Suprapubic skin (tissue), 4 donors: ENCODE data around the gene DCAF7. TPM values are rescaled to one million over a fixed set of nuclear protein-coding genes. Genes with fewer than 3 reads are reported as not detected.

ENCODE experiments used
- DNase-seq, 2 donors: peaks; one replicate each; pipeline ENCODE4 v3.0.0-alpha.2; 2019; ENCODE audit warnings: low spot score in 2 of 2
- H3K27ac ChIP-seq: fragments of 200-600 bp; sonication (generic); one replicate; pipeline ENCODE4 v1.5.1; 2019
- H3K27me3 ChIP-seq: fragments of 200-600 bp; sonication (generic); one replicate; pipeline ENCODE4 v1.5.1; 2019
- H3K36me3 ChIP-seq: fragments of 200-600 bp; sonication (generic); one replicate; pipeline ENCODE4 v1.5.1; 2019
- H3K4me1 ChIP-seq: fragments of 200-600 bp; sonication (generic); one replicate; pipeline ENCODE4 v1.5.1; 2019
- H3K4me3 ChIP-seq: fragments of 200-600 bp; sonication (generic); one replicate; pipeline ENCODE4 v1.5.1; 2019; ENCODE audit warnings: mild to moderate bottlenecking
- H3K9me3 ChIP-seq: fragments of 200-600 bp; sonication (generic); one replicate; pipeline ENCODE4 v1.5.1; 2019
- EP300 ChIP-seq: sonication (generic); formaldehyde crosslinking; IDR thresholded peaks from one replicate; pipeline ENCODE4 v1.6.1; 2017; ENCODE audit warnings: antibody characterized with exemption
- POLR2A ChIP-seq, 2 donors: fragments of 450-650 bp; IDR thresholded peaks; one replicate each; pipeline ENCODE4 v1.6.1; 2017; ENCODE audit warnings: antibody characterized with exemption in 2 of 2, mild to moderate bottlenecking in 2 of 2, moderate library complexity in 2 of 2
- POLR2AphosphoS5 ChIP-seq, 3 donors: sonication (generic); formaldehyde crosslinking; IDR thresholded peaks; one replicate each; pipeline ENCODE4 v1.6.1; 2017; ENCODE audit warnings: antibody characterized with exemption in 3 of 3
- WGBS: methylation state at CpG from one replicate; pipeline ENCODE4 v1.1.5; 2018; 5-methylcytosine and 5-hydroxymethylcytosine counted together
- total RNA-seq, 4 donors: library from RNA; depleted of rRNA; stranded (reverse); fragments of >200 nt; gene quantifications; one replicate each; pipeline ENCODE4 v1.1.0, GENCODE V29; 2016
- TF ChIP-seq, protein P1 (sequence below), 2 donors: fragments of 200-600 bp in 1 of 2; fragments of 450-650 bp in 1 of 2; sonication (generic) in 1 of 2; IDR thresholded peaks; one replicate each; pipeline ENCODE4 v1.5.1; 2016 to 2019; ENCODE audit warnings: antibody characterized with exemption in 2 of 2, mild to moderate bottlenecking in 1 of 2, moderate library complexity in 1 of 2

Gene DCAF7
- total RNA-seq, 4 donors from 2014 or later = 22.4 to 30.9 (median 27.4) TPM

DNA sequence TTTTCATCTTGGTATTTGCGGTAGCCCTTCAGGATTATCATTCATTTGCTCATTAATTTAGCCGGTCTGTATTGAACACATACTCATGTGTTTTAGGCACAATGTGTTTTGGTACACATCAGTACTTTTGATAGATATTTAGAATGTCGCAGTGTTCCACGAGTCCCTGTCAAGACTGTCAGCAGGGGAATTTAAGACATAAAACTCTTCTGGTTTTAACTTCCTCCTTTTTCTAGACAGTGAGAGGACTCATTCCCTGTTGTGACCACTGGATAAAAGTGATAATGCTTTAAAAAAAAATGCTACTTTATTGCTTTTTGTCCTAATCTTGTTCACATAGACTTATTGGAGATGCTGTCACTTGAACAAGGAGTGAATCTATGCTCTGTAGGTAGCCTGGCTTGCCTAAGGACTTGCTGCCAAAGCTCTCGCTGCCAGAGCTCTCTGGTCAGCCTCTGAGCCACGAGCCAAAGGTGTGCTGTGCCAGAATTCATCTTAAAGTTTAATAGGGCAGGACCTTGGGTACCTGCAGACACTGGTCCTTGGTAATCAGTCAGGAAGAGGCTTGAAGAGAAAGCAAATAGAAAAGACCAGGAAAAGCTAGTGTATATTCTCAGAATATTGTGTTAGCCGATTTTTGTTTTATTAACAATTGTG lies 5.4 kb downstream of the DCAF7 start:
- peaks cover 33% of the 10 kb centered on the region for H3K4me1 ChIP-seq
- no peaks in the 10 kb centered on the region for H3K36me3 ChIP-seq
- TF ChIP-seq POLR2AphosphoS5 (IDR thresholded peaks at IDR 0.05) (no peak), POLR2A (IDR thresholded peaks at IDR 0.05) (no peak), EP300 (no peak)
- TF ChIP-seq, protein P1, sequence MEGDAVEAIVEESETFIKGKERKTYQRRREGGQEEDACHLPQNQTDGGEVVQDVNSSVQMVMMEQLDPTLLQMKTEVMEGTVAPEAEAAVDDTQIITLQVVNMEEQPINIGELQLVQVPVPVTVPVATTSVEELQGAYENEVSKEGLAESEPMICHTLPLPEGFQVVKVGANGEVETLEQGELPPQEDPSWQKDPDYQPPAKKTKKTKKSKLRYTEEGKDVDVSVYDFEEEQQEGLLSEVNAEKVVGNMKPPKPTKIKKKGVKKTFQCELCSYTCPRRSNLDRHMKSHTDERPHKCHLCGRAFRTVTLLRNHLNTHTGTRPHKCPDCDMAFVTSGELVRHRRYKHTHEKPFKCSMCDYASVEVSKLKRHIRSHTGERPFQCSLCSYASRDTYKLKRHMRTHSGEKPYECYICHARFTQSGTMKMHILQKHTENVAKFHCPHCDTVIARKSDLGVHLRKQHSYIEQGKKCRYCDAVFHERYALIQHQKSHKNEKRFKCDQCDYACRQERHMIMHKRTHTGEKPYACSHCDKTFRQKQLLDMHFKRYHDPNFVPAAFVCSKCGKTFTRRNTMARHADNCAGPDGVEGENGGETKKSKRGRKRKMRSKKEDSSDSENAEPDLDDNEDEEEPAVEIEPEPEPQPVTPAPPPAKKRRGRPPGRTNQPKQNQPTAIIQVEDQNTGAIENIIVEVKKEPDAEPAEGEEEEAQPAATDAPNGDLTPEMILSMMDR (IDR thresholded peaks at IDR 0.05) = no peak
- H3K27ac ChIP-seq = no peak overlapping the region
- no peak overlapping the region for H3K4me3 ChIP-seq
- H3K27me3 ChIP-seq = no peaks in the 10 kb centered on the region
- 77% methylated on average over 7 of the region's 7 CpGs for WGBS
- no peak for DNase-seq
- H3K9me3 ChIP-seq = no peaks in the 10 kb centered on the region

DNA sequence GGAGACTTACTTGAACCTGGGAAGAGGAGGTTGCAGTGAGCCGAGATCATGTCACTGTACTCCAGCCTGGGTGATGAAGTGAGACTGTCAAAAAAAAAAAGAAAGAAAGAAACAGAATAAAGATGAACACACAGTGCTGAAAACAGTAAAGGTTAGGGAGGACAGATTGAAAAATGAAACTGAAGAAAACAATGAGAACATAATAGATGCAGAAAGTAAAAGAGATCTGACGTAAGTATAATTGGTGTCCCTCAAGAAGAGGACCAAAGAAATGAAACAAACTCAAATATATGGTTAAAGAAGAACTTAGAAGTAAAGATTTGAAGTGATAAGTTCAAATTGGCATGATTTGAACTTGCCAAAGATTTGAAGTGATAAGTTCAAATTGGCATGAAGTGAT lies 7.1 kb downstream of the DCAF7 start:
- no peak overlapping the region for H3K4me3 ChIP-seq
- peaks cover 26% of the 10 kb centered on the region for H3K4me1 ChIP-seq
- 95% methylated on average over 2 of the region's 2 CpGs for WGBS
- H3K27me3 ChIP-seq = no peaks in the 10 kb centered on the region
- no peak for DNase-seq
- H3K27ac ChIP-seq = no peak overlapping the region
- no peak for TF ChIP-seq POLR2A (IDR thresholded peaks at IDR 0.05)
- TF ChIP-seq POLR2AphosphoS5 (IDR thresholded peaks at IDR 0.05) = no peak
- TF ChIP-seq, protein P1 (IDR thresholded peaks at IDR 0.05) = no peak
- TF ChIP-seq EP300 = no peak
- no peaks in the 10 kb centered on the region for H3K36me3 ChIP-seq
- no peaks in the 10 kb centered on the region for H3K9me3 ChIP-seq

DNA sequence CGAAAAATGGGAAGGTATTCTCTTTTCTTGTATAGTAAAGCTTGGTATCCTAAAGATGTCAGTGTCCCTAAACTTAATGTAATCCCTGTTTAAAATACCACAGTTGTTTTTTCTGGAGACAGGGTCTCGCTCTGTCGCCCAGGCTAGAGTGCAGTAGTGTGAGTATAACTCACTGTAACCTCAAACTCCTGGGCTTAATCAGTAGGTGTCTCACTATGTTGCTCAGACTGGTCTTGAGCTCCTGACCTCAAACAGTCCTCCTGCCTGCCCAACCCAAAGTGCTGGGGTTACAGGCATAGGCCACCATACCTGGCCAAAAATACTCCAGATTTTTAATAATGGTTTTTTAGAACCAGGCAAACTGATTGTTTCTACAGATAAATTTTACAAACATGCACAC lies 8.2 kb downstream of the DCAF7 start:
- H3K9me3 ChIP-seq = no peaks in the 10 kb centered on the region
- no peak for TF ChIP-seq POLR2AphosphoS5 (IDR thresholded peaks at IDR 0.05)
- no peak for TF ChIP-seq POLR2A (IDR thresholded peaks at IDR 0.05)
- TF ChIP-seq, protein P1 (IDR thresholded peaks at IDR 0.05) = no peak
- no peak for TF ChIP-seq EP300
- H3K4me3 ChIP-seq = no peak overlapping the region
- 96% methylated on average over 3 of the region's 3 CpGs for WGBS
- DNase-seq = no peak
- H3K4me1 ChIP-seq = peaks cover 16% of the 10 kb centered on the region
- no peak overlapping the region for H3K27ac ChIP-seq
- no peaks in the 10 kb centered on the region for H3K27me3 ChIP-seq
- no peaks in the 10 kb centered on the region for H3K36me3 ChIP-seq

DNA sequence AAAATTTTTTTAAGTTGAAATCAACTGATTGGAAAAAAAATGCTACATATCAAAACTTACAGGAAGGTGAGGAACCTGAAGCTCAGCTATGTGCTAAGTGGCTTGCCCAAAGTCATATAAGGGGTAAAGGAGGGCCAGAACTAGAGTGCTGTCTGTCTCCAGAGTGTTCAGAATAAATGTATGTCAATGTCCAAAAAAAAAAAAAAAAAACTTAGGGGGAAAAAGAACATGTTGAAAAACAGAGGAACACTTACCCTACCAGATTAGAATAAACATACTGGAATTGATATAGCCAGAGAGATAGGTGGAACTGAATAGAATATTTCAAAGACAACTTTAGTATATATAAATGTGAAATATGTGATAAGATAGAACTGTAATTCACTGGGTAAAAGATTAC lies 11.5 kb downstream of the DCAF7 start:
- DNase-seq = no peak
- Histone ChIP-seq H3K27me3 (no peaks in the 10 kb centered on the region), H3K27ac (no peak overlapping the region), H3K4me1 (no peaks in the 10 kb centered on the region), H3K36me3 (no peaks in the 10 kb centered on the region), H3K9me3 (no peaks in the 10 kb centered on the region), H3K4me3 (no peak overlapping the region)
- TF ChIP-seq, protein P1 (IDR thresholded peaks at IDR 0.05) = no peak
- no peak for TF ChIP-seq POLR2AphosphoS5 (IDR thresholded peaks at IDR 0.05)
- TF ChIP-seq POLR2A (IDR thresholded peaks at IDR 0.05) = no peak

DNA sequence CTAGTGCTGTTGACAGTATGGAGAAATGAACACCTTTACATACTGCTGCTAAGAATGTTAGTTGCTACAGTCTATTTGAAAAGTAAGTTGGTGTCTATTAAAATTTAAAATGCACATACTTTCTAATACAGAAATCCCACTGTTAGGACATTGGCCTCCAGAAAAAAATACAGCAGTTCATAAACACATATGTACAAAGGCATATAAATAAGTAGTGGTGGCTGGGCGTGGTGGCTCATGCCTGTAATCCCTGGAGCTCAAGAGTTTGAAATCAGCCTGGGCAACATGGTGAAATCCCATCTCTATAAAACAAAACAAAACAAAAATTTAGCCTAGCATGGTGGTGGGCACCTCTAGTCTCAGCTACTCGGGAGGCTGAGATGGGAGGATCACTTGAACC lies 13.1 kb downstream of the DCAF7 start:
- Histone ChIP-seq H3K4me3 (no peak overlapping the region), H3K9me3 (no peaks in the 10 kb centered on the region), H3K27me3 (no peaks in the 10 kb centered on the region), H3K4me1 (no peaks in the 10 kb centered on the region), H3K27ac (no peak overlapping the region), H3K36me3 (no peaks in the 10 kb centered on the region)
- no peak for DNase-seq
- 90% methylated on average over 2 of the region's 2 CpGs for WGBS
- TF ChIP-seq POLR2A (IDR thresholded peaks at IDR 0.05) = no peak
- TF ChIP-seq, protein P1 (IDR thresholded peaks at IDR 0.05) = no peak
- no peak for TF ChIP-seq POLR2AphosphoS5 (IDR thresholded peaks at IDR 0.05)
- TF ChIP-seq EP300 = no peak
